ENCODE data around the gene AGFG1.
"Not testable (repeated sequence)": the region's sequence is repeated elsewhere in the genome, so short reads cannot be mapped to it uniquely, and the experiment has no call there.

The AGFG1 gene

DNA sequence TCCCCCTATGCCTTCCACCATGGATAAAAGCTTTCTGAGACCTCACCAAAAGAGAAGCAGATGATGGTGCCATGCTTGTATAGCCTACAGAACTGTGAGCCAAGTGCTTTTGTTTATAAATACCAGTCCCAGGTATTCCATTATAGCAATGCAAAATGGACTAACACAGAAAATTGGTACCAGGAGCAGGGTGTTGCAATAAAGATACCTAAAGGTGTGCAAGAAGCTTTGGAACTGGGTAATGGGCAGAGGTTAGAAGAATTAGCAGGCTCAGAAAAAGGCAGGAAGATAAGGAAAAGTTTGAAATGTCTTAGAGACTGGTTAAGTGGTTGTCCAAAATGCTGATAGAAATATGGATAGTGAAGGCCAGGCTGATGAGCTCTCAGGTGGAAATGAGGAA is 110.4 kb downstream of the AGFG1 start:
- no peak for DNase-seq (ENCODE audit: low spot score)
- no peak for TF ChIP-seq CTCF (IDR thresholded peaks at IDR 0.05)
- H3K4me3 ChIP-seq: no peak overlapping the region
- no peak overlapping the region for H3K27ac ChIP-seq

- DNase-seq (ENCODE audit: low spot score): no peak
- TF ChIP-seq CTCF (IDR thresholded peaks at IDR 0.05): no peak
- Histone ChIP-seq H3K4me3 (no peak overlapping the region), H3K27ac (no peak overlapping the region)
These were observed 120.9 kb downstream of the AGFG1 start for GRCh38 chr2:227592694-227593387.

DNA sequence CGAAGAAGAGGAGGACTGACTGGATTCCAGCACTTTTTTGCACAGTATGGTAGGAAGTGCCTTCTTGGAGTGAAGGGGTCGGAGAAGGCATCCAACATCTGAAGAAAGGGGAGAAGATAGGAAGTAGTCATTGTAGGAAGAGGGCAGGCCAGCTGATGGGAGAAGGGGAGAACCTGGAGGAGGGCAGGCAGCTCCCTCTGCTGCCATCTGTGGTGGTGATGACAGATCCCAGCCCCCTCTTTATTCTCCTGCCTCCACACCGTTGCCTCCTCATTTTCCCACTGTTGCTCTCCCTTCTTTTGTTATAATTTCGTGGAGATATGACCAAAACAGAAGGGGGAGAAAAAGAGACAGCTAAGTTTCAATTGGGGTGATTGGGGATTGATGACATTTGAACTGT is 123.8 kb downstream of the AGFG1 start:
- no peak for TF ChIP-seq CTCF (IDR thresholded peaks at IDR 0.05)
- no peak overlapping the region for H3K27ac ChIP-seq
- no peak overlapping the region for H3K4me3 ChIP-seq
- no peak for DNase-seq (ENCODE audit: low spot score)

DNA sequence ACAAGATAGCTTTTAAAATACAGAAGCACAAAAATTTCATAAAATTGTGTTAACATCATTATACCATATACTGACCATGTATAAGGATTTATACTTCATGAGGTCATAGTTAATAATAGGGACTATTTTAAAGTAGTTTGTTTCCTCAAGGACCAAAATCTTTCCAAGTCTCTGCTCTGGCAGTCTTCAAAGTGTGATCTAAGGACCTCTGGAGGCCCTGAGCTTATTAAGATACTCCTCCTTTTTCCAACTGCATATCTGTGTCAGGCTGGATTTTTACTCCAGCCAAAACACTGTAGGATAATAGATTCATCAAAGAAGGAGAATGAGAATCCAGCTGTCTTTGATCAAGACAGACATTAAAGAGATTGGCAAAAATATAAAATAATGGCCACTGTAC is 125.1 kb downstream of the AGFG1 start:
- no peak for DNase-seq (ENCODE audit: low spot score)
- H3K27ac ChIP-seq: no peak overlapping the region
- no peak overlapping the region for H3K4me3 ChIP-seq
- TF ChIP-seq CTCF (IDR thresholded peaks at IDR 0.05): no peak

GRCh38 chr2:227597998-227598397 is 126.0 kb downstream of the AGFG1 start:
- H3K27ac ChIP-seq: no peak overlapping the region
- no peak for TF ChIP-seq CTCF (IDR thresholded peaks at IDR 0.05)
- H3K4me3 ChIP-seq: no peak overlapping the region

GRCh38 chr2:227598835-227599503 is 127.0 kb downstream of the AGFG1 start, which contains the start of gene SCYGR2:
TSS of gene SCYGR2 (plus strand) at chr2:227598893. CDS start at chr2:227598893, 0 bp downstream.
- DNase-seq (ENCODE audit: low spot score); H3K27ac ChIP-seq; H3K4me3 ChIP-seq: not testable (repeated sequence)

More at GRCh38 chr2:227597998-227598397, 126.0 kb downstream of the AGFG1 start:
- no peak for DNase-seq (ENCODE audit: low spot score)

DNA sequence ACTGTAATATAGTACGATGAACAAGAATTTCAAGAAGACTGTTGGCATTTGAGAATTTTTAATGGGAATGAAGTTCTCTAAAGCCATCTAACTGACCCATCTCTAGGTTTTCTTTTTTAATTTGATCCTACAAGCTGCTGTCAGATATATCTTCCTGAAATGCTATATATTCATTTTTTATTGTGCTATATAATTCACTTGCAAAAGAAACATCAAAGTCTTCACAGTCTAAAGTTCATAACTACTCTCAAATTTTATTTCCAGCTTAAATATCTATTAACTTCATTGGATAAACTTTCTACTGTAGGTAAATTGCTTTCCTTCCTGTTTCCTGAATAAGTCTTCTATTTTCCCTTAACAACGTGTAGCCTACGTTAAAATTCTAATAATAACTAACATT is 130.4 kb downstream of the AGFG1 start:
- H3K27ac ChIP-seq: no peak overlapping the region
- no peak for DNase-seq (ENCODE audit: low spot score)
- H3K4me3 ChIP-seq: no peak overlapping the region
- TF ChIP-seq CTCF (IDR thresholded peaks at IDR 0.05): no peak

Data from coronary artery (tissue), 2 donors.